ENCODE results near the gene F8.

GRCh38 chrX:154791467-154791866 lies 231.1 kb downstream of the F8 start:
- TF ChIP-seq CTCF (conservative IDR thresholded peaks at IDR 0.05) = no peak
- no peak for TF ChIP-seq ZFX (IDR thresholded peaks at IDR 0.05)
